PC-9 (cell line): ENCODE measurements around the gene PDE7B. TPM values are rescaled to one million over a fixed set of nuclear protein-coding genes. Genes with fewer than 3 reads are reported as not detected.

Experiments used
- BruUV-seq: library from RNA; stranded (reverse); fragments of 400-500 nt; replicated peaks from 2 replicates; lab custom pipeline; 2021; lab: Mats Ljungman, UMichigan
- CTCF ChIA-PET: fragments of 300-600 bp; sonication (Branson Sonifier 250); formaldehyde crosslinking; loops from one replicate; lab custom pipeline; 2022; ENCODE audit warnings: antibody characterized with exemption; lab: Charles Lee
- POLR2A ChIA-PET: fragments of 300-600 bp; sonication (Branson Sonifier 250); formaldehyde crosslinking; loops from one replicate; lab custom pipeline; 2022; ENCODE audit warnings: antibody characterized with exemption; ENCODE audit not compliant: unreplicated experiment; lab: Charles Lee
- DNase-seq, 2 experiments: peaks; one replicate each; pipeline versions ENCODE4 v3.0.0 to v3.0.0-alpha.2; 2015 to 2022; ENCODE audit warnings: mixed read lengths in 1 of 2
- H2AFZ ChIP-seq: fragments of 200-600 bp; sonication (generic); 2 replicates; pipeline ENCODE4 v1.8.1; 2017; ENCODE audit warnings: antibody characterized with exemption
- H3F3A ChIP-seq: fragments of 200-600 bp; sonication (generic); 2 replicates; pipeline ENCODE4 v1.8.1; 2017; ENCODE audit warnings: antibody characterized with exemption, mild to moderate bottlenecking, low read depth; ENCODE audit not compliant: insufficient read depth
- H3K27ac ChIP-seq: fragments of 200-600 bp; sonication (generic); 2 replicates; pipeline ENCODE4 v1.6.1; 2016; ENCODE audit warnings: mixed run types
- H3K27me3 ChIP-seq: fragments of 200-600 bp; sonication (generic); 2 replicates; pipeline ENCODE4 v1.6.1; 2016; ENCODE audit warnings: low read depth, mixed run types; ENCODE audit not compliant: insufficient read depth
- H3K36me3 ChIP-seq: fragments of 200-600 bp; sonication (generic); 2 replicates; pipeline ENCODE4 v1.6.1; 2016; ENCODE audit warnings: low read depth, mixed run types
- H3K4me1 ChIP-seq: fragments of 200-600 bp; sonication (generic); replicated peaks from 2 replicates; pipeline ENCODE4 v1.6.1; 2016; ENCODE audit warnings: mixed run types; ENCODE audit not compliant: insufficient read depth
- H3K4me2 ChIP-seq: fragments of 200-600 bp; sonication (generic); 2 replicates; pipeline ENCODE4 v1.6.1; 2017; ENCODE audit warnings: mixed run types
- H3K4me3 ChIP-seq: fragments of 200-600 bp; sonication (generic); 2 replicates; pipeline ENCODE4 v1.6.1; 2016; ENCODE audit warnings: mixed run types
- H3K79me2 ChIP-seq: fragments of 200-600 bp; sonication (generic); 2 replicates; pipeline ENCODE4 v1.6.1; 2017; ENCODE audit warnings: low read depth, mixed run types
- H3K9me2 ChIP-seq: fragments of 200-600 bp; sonication (generic); 2 replicates; pipeline ENCODE4 v1.8.1; 2017; ENCODE audit warnings: mild to moderate bottlenecking; ENCODE audit not compliant: insufficient read depth
- H3K9me3 ChIP-seq: fragments of 200-600 bp; sonication (generic); 2 replicates; pipeline ENCODE4 v1.8.1; 2016; ENCODE audit warnings: low read depth; ENCODE audit not compliant: insufficient read depth
- H4K20me1 ChIP-seq: fragments of 200-600 bp; sonication (generic); 2 replicates; pipeline ENCODE4 v1.8.1; 2017; ENCODE audit not compliant: insufficient read depth
- CTCF ChIP-seq: fragments of 200-600 bp; sonication (generic); conservative IDR thresholded peaks from 2 replicates; pipeline ENCODE4 v1.6.1; 2017; ENCODE audit warnings: mixed run types, antibody characterized with exemption, mild to moderate bottlenecking, moderate library complexity
- EZH2 ChIP-seq: fragments of 200-600 bp; sonication (generic); IDR thresholded peaks from 2 replicates; pipeline ENCODE4 v1.8.0; 2017; ENCODE audit warnings: antibody characterized with exemption, low read depth
- intact Hi-C: fragments of 100-400 bp; cut with micrococcal nuclease; formaldehyde crosslinking; loops from one replicate; pipeline ENCODE4 v1.10.0; 2022; ENCODE audit not compliant: unreplicated experiment
- total RNA-seq: library from RNA; stranded (reverse); gene quantifications from 2 replicates; pipeline ENCODE4 v1.2.3, GENCODE V29; 2021

PDE7B gene
- total RNA-seq, 1 experiment from 2014 or later = 0.31 TPM

DNA sequence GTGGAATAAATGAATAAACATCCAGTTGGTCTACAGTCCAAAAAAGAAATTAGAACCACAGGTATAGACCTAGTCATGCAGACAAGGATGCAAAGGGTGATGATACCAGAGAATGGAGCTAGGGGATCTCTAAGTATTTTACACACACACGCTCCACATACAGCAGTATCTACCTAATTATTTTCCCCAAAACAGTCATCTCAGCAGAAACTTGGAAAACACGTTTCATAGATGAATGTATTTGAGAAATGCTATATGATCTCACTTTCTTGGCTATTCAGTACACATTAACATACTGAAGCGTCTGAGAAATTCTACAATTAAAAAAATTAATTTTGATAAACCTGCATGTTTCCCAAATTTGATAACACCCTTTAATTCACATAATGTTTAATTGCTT is 243.3 kb downstream of the PDE7B start:
- no peaks in the 10 kb centered on the region for H3K36me3 ChIP-seq
- H3K79me2 ChIP-seq = no peaks in the 10 kb centered on the region
- H3K4me1 ChIP-seq = no peaks in the 10 kb centered on the region
- BruUV-seq = no TSS peak
- CTCF ChIA-PET = no interaction called here
- no peak overlapping the region for H3K4me2 ChIP-seq
- H2AFZ ChIP-seq = no peak overlapping the region
- no peaks in the 10 kb centered on the region for H4K20me1 ChIP-seq
- no peaks in the 10 kb centered on the region; the same call in 1 of the 2 replicates for H3K9me2 ChIP-seq
- DNase-seq = no peak
- H3K27ac ChIP-seq = no peak overlapping the region
- POLR2A ChIA-PET = no interaction called here
- intact Hi-C loops = no loop called here
- H3K27me3 ChIP-seq = no peaks in the 10 kb centered on the region
- no peaks in the 10 kb centered on the region for H3K9me3 ChIP-seq
- no peak overlapping the region for H3K4me3 ChIP-seq
- TF ChIP-seq EZH2 = no peak
- TF ChIP-seq CTCF = no peak
- H3F3A ChIP-seq = no peaks in the 10 kb centered on the region

DNA sequence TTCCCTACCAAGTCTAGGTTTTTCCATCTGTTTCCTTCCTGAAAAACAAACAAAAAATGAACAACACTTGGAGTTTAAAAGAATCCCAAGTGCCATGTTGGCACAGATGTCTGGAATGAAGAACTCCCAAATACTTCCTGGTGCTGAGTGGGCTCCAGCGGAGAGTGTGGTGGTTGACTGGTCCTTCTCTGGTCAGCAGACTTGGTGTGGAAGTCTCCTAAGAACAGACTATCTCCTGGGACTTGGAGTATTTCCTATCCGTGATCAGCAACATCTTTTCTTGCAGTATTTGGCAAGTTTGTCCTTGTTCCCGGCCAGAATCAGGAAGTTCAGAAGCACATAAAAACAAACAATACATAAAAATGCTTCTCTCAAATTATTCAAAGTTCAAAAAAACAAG is 244.5 kb downstream of the PDE7B start:
- no peak overlapping the region for H3K4me3 ChIP-seq
- H3K4me1 ChIP-seq = no peaks in the 10 kb centered on the region
- no peaks in the 10 kb centered on the region for H3K79me2 ChIP-seq
- no peak overlapping the region for H3K27ac ChIP-seq
- TF ChIP-seq EZH2 (no peak), CTCF (no peak)
- no peaks in the 10 kb centered on the region for H4K20me1 ChIP-seq
- no peak overlapping the region for H3K4me2 ChIP-seq
- intact Hi-C loops = no loop called here
- no peaks in the 10 kb centered on the region for H3K9me3 ChIP-seq
- no peak for DNase-seq
- no peaks in the 10 kb centered on the region for H3F3A ChIP-seq
- H2AFZ ChIP-seq = no peak overlapping the region
- CTCF ChIA-PET = no interaction called here
- H3K36me3 ChIP-seq = no peaks in the 10 kb centered on the region
- no TSS peak for BruUV-seq
- no peaks in the 10 kb centered on the region; the same call in 1 of the 2 replicates for H3K9me2 ChIP-seq
- POLR2A ChIA-PET = no interaction called here
- H3K27me3 ChIP-seq = no peaks in the 10 kb centered on the region

DNA sequence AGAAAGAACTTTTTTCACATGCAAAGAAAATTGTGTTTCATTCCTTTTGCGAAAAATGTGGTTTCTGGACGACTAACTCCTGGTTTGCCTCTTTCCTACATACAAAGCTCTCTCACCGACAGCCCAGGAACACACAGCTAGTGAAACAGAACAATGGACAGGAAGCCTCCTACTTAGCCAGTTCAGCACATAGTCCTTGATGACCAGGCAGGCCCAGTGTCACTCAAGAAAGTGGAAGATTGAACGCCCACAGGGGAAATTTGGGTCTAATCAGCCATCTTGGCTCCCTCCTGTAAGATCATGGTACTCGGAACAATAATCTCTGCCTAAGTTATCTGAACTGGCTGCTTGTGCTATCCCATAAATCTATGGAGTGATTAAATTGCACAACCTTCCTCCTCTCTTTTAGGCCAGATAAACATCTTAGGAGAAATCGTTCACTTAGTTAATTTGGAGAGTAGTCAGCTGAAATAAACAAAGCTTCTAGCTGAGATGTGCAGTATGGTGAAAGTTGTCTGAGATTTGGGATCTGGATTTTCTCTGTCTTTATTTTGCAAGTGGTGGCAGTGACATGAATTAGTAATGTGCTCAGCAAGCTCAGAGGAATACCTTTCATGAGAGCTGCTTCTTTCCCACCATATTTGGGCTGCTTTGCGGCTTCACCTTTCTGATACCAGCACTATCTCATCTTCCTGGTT is 251.6 kb downstream of the PDE7B start:
- ChIA-PET POLR2A (no interaction called here), CTCF (interaction anchor here (0.5 kb wide), 1 partner anchor 348 kb away, joined by 3 read pairs; no protein-coding TSS in a partner anchor)
- Histone ChIP-seq H4K20me1 (no peaks in the 10 kb centered on the region), H3K4me2 (no peak overlapping the region), H3K4me1 (no peaks in the 10 kb centered on the region), H3K79me2 (no peaks in the 10 kb centered on the region), H3K27me3 (no peaks in the 10 kb centered on the region), H3K27ac (no peak overlapping the region), H3K36me3 (no peaks in the 10 kb centered on the region), H3K9me2 (no peaks in the 10 kb centered on the region; the same call in 1 of the 2 replicates), H3K4me3 (no peak overlapping the region), H3F3A (no peaks in the 10 kb centered on the region), H3K9me3 (no peaks in the 10 kb centered on the region), H2AFZ (no peak overlapping the region)
- intact Hi-C loops = no loop called here
- TF ChIP-seq CTCF = no peak
- no peak for TF ChIP-seq EZH2
- BruUV-seq = no TSS peak
- peak in 1 of 2 experiments; percentile 30 for DNase-seq
